A549 treated with CpdA at 1 μM for 4 hours (cell line): Measurements from ENCODE around the gene ARID5A. TPM values are rescaled to one million over a fixed set of nuclear protein-coding genes. Genes with fewer than 3 reads are reported as not detected.

ENCODE experiments used
- total RNA-seq: library from RNA; stranded (reverse); fragments of 200-300 nt; extraction: Qiagen RNA extraction; gene quantifications from 5 replicates; pipeline ENCODE4 v1.2.3, GENCODE V29; 2022; ENCODE audit warnings: low read depth

Gene ARID5A, protein sequence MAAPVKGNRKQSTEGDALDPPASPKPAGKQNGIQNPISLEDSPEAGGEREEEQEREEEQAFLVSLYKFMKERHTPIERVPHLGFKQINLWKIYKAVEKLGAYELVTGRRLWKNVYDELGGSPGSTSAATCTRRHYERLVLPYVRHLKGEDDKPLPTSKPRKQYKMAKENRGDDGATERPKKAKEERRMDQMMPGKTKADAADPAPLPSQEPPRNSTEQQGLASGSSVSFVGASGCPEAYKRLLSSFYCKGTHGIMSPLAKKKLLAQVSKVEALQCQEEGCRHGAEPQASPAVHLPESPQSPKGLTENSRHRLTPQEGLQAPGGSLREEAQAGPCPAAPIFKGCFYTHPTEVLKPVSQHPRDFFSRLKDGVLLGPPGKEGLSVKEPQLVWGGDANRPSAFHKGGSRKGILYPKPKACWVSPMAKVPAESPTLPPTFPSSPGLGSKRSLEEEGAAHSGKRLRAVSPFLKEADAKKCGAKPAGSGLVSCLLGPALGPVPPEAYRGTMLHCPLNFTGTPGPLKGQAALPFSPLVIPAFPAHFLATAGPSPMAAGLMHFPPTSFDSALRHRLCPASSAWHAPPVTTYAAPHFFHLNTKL
- 8.4 to 11.8 TPM (median 9.3 TPM) in 5 replicates for total RNA-seq

GRCh38 chr2:96536445-96537065 is at the start of gene ARID5A:
ARID5A (plus strand) TSS chr2:96536752; CDS start chr2:96536827, 75 bp downstream.

GRCh38 chr2:96505231-96505889 is 31.2 kb upstream of the ARID5A start, which contains the start of gene NEURL3:
NEURL3 (minus strand) TSS chr2:96505357; CDS start chr2:96505286, 71 bp downstream.

Other genes with a start within 250 kb of the ARID5A start
- 126 to 133 TPM (median 130 TPM) in 5 replicates for gene SNRNP200, start 231.2 kb upstream of the ARID5A start, total RNA-seq
- not detected in 5 replicates for gene ITPRIPL1, start 211.4 kb upstream of the ARID5A start, total RNA-seq
- 45.4 to 49.9 TPM (median 48.3 TPM) in 5 replicates for gene NCAPH, start 201.0 kb upstream of the ARID5A start, total RNA-seq
- 1.3 to 2.9 TPM (median 1.7 TPM) in 5 replicates for gene NEURL3, start 31.4 kb upstream of the ARID5A start, total RNA-seq
- gene KANSL3, start 101.6 kb downstream of the ARID5A start, total RNA-seq, result 29.4 to 36.6 TPM (median 33.1 TPM) in 5 replicates
- not detected in 5 replicates for gene FER1L5, start 106.0 kb downstream of the ARID5A start, total RNA-seq
- gene LMAN2L, start 203.3 kb downstream of the ARID5A start, total RNA-seq, result 22.6 to 26.7 TPM (median 25.9 TPM) in 5 replicates
- 14.7 to 21.2 TPM (median 19.4 TPM) in 5 replicates for gene CNNM4, start 224.2 kb downstream of the ARID5A start, total RNA-seq